Mesodermal cell (in vitro differentiated cells): Measurements from ENCODE around the gene KCNJ18.
"Not testable (repeated sequence)": the region's sequence is repeated elsewhere in the genome, so short reads cannot be mapped to it uniquely, and the experiment has no call there.

Source experiments
- H3K27ac ChIP-seq: 2 replicates; pipeline ENCODE4 v1.7.0; 2013; ENCODE audit warnings: mild to moderate bottlenecking, low read depth, low read length, moderate library complexity; ENCODE audit not compliant: severe bottlenecking
- H3K36me3 ChIP-seq: 2 replicates; pipeline ENCODE4 v1.7.1; 2013; ENCODE audit warnings: mild to moderate bottlenecking, low read length, moderate library complexity; ENCODE audit not compliant: control insufficient read depth, insufficient read depth
- H3K4me1 ChIP-seq: one replicate; pipeline ENCODE4 v1.7.1; 2013; ENCODE audit warnings: mild to moderate bottlenecking, low read length; ENCODE audit not compliant: insufficient read depth, control insufficient read depth, poor library complexity, severe bottlenecking
- H3K4me3 ChIP-seq: 2 replicates; pipeline ENCODE4 v1.7.0; 2013; ENCODE audit warnings: low read length, control low read depth, mild to moderate bottlenecking; ENCODE audit not compliant: insufficient read depth, poor library complexity, severe bottlenecking; ENCODE audit errors: extremely low read depth
- H3K9me3 ChIP-seq: 2 replicates; pipeline ENCODE4 v1.7.1; 2013; ENCODE audit warnings: mild to moderate bottlenecking, low read length, moderate library complexity; ENCODE audit not compliant: control insufficient read depth
- whole genome bisulfite sequencing, 2 experiments: methylation state at CpG; one replicate each; pipeline ENCODE4 v1.1.5; 2013; ENCODE audit warnings: missing lambda C conversion rate in 2 of 2; ENCODE audit not compliant: insufficient coverage in 2 of 2; 5-methylcytosine and 5-hydroxymethylcytosine counted together

The KCNJ18 gene

GRCh38 chr17:21707131-21707530, 14.8 kb downstream of the KCNJ18 start:
- not testable (repeated sequence) for H3K9me3 ChIP-seq, H3K4me3 ChIP-seq, H3K27ac ChIP-seq, H3K36me3 ChIP-seq, H3K4me1 ChIP-seq
- 68 to 88% methylated on average over 4 of the region's 7 CpGs for WGBS, 2 experiments

- not testable (repeated sequence) for H3K27ac ChIP-seq, H3K9me3 ChIP-seq, H3K4me1 ChIP-seq, H3K36me3 ChIP-seq, H3K4me3 ChIP-seq
- 82 to 83% methylated on average over 8 to 10 of the region's 17 CpGs for WGBS, 2 experiments
Measured at GRCh38 chr17:21707711-21708611, 15.6 kb downstream of the KCNJ18 start.

GRCh38 chr17:21708612-21709535, 16.6 kb downstream of the KCNJ18 start:
- H3K4me3 ChIP-seq, H3K9me3 ChIP-seq: not testable (repeated sequence)
- WGBS, 2 experiments = 77 to 84% methylated on average over 9 to 11 of the region's 15 CpGs

GRCh38 chr17:21709994-21710393, 17.7 kb downstream of the KCNJ18 start:
- not testable (repeated sequence) for H3K4me3 ChIP-seq, H3K27ac ChIP-seq, H3K9me3 ChIP-seq, H3K4me1 ChIP-seq, H3K36me3 ChIP-seq
- 20 to 61% methylated on average over 1 to 4 of the region's 8 CpGs for WGBS, 2 experiments

More at GRCh38 chr17:21708612-21709535, 16.6 kb downstream of the KCNJ18 start:
- H3K36me3 ChIP-seq, H3K27ac ChIP-seq, H3K4me1 ChIP-seq: not testable (repeated sequence)

- not testable (repeated sequence) for H3K36me3 ChIP-seq, H3K4me3 ChIP-seq, H3K4me1 ChIP-seq, H3K27ac ChIP-seq, H3K9me3 ChIP-seq
- WGBS, 2 experiments = no CpG with 5 or more reads among the region's 3 CpGs
Measured at GRCh38 chr17:21710486-21710885, 18.2 kb downstream of the KCNJ18 start.

GRCh38 chr17:21711182-21711581, 18.9 kb downstream of the KCNJ18 start:
- H3K9me3 ChIP-seq = peaks cover 5% of the 10 kb centered on the region
- 72 to 75% methylated on average over 8 to 11 of the region's 12 CpGs for WGBS, 2 experiments
- no peak overlapping the region for H3K4me3 ChIP-seq
- H3K36me3 ChIP-seq = no peaks in the 10 kb centered on the region
- no peaks in the 10 kb centered on the region for H3K4me1 ChIP-seq
- H3K27ac ChIP-seq = no peak overlapping the region

- H3K4me3 ChIP-seq, H3K27ac ChIP-seq, H3K36me3 ChIP-seq, H3K4me1 ChIP-seq, H3K9me3 ChIP-seq: not testable (repeated sequence)
- WGBS, 2 experiments = 51 to 75% methylated on average over 4 to 6 of the region's 8 CpGs
Measured at GRCh38 chr17:21713020-21713419, 20.7 kb downstream of the KCNJ18 start.

- not testable (repeated sequence) for H3K27ac ChIP-seq, H3K9me3 ChIP-seq, H3K36me3 ChIP-seq, H3K4me3 ChIP-seq, H3K4me1 ChIP-seq
- WGBS, 2 experiments = no CpG with 5 or more reads among the region's 3 CpGs
Measured at GRCh38 chr17:21713631-21714030, 21.3 kb downstream of the KCNJ18 start.

GRCh38 chr17:21714676-21715075, 22.4 kb downstream of the KCNJ18 start:
- WGBS, 2 experiments = no CpG with 5 or more reads among the region's 3 CpGs
- H3K27ac ChIP-seq = not testable (repeated sequence)

GRCh38 chr17:21715877-21716276, 23.6 kb downstream of the KCNJ18 start:
- not testable (repeated sequence) for H3K36me3 ChIP-seq, H3K4me3 ChIP-seq, H3K9me3 ChIP-seq, H3K27ac ChIP-seq, H3K4me1 ChIP-seq
- no CpG with 5 or more reads among the region's 3 CpGs for WGBS, 2 experiments

More at GRCh38 chr17:21714676-21715075, 22.4 kb downstream of the KCNJ18 start:
- H3K4me1 ChIP-seq, H3K9me3 ChIP-seq, H3K4me3 ChIP-seq, H3K36me3 ChIP-seq: not testable (repeated sequence)

- H3K27ac ChIP-seq, H3K9me3 ChIP-seq, H3K4me3 ChIP-seq, H3K36me3 ChIP-seq, H3K4me1 ChIP-seq: not testable (repeated sequence)
Measured at GRCh38 chr17:21718971-21719370, 26.6 kb downstream of the KCNJ18 start.
